H1 (cell line): ENCODE results near the gene ZBTB46.

Experiments
- MAFK ChIP-seq: IDR thresholded peaks from 2 replicates; pipeline ENCODE4 v1.6.1; 2012; ENCODE audit warnings: low read depth, mild to moderate bottlenecking, improper control_type of control experiment, low read length
- PHF8 ChIP-seq: fragments of 200-600 bp; sonication (generic); conservative IDR thresholded peaks from 2 replicates; pipeline ENCODE4 v1.7.1; 2012; ENCODE audit warnings: low read depth, mild to moderate bottlenecking, inconsistent platforms, low read length, moderate library complexity
- POLR2AphosphoS5 ChIP-seq: IDR thresholded peaks from 2 replicates; pipeline ENCODE4 v1.6.1; 2011; ENCODE audit warnings: low read depth, low read length

DNA sequence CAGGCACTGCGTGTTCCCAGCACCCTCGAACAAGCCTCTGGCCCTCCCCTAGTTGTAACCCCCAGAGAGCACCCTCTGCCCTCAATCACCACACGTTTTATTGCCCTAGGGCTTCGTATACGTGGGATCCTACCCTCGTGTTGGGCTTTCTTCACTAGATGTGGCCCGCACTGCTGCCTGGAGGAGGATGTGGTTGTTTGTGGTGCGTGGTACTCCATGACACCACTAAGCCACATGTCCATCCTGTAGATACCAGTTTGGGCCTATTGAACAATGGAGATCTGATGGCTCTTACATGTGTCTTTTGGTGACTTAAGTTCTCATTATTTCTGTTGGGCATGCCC lies 74.4 kb downstream of the ZBTB46 start:
- TF ChIP-seq PHF8, result no peak
- no peak for TF ChIP-seq MAFK
- TF ChIP-seq POLR2AphosphoS5, result no peak
